Activated CD4-positive, alpha-beta T cell treated with anti-CD3 and anti-CD28 coated beads for 36 hours (primary cell): ENCODE measurements around the gene PRR5L. TPM values are rescaled to one million over a fixed set of nuclear protein-coding genes. Genes with fewer than 3 reads are reported as not detected.

ENCODE experiments used
- ATAC-seq: fragments of 200-7000 bp; cut with Tn5 transposase; one replicate; pipeline ENCODE4 v1.10.0; 2021; ENCODE audit warnings: mild to moderate bottlenecking, moderate library complexity
- CTCF ChIA-PET: fragments of 350-600 bp; sonication (Branson Sonifier 250); formaldehyde crosslinking; loops from one replicate; lab custom pipeline; 2021; ENCODE audit warnings: antibody characterized with exemption; lab: Charles Lee
- POLR2A ChIA-PET: fragments of 350-600 bp; sonication (Branson Sonifier 250); formaldehyde crosslinking; loops from one replicate; lab custom pipeline; 2021; ENCODE audit warnings: antibody characterized with exemption, inconsistent platforms; lab: Charles Lee
- DNase-seq: peaks from one replicate; pipeline ENCODE4 v3.0.0-alpha.2; 2020
- H3K27ac Mint-ChIP-seq: one replicate; pipeline ENCODE4 v1.8.0; 2021; ENCODE audit warnings: mixed read lengths
- H3K27me3 Mint-ChIP-seq: one replicate; pipeline ENCODE4 v1.8.0; 2021; ENCODE audit warnings: mixed read lengths
- H3K36me3 Mint-ChIP-seq: one replicate; pipeline ENCODE4 v1.8.0; 2021; ENCODE audit warnings: low read depth, mixed read lengths
- H3K4me1 Mint-ChIP-seq: one replicate; pipeline ENCODE4 v1.8.0; 2021; ENCODE audit warnings: mixed read lengths
- H3K4me3 Mint-ChIP-seq: one replicate; pipeline ENCODE4 v1.8.0; 2021; ENCODE audit warnings: mild to moderate bottlenecking, moderate library complexity, mixed read lengths
- H3K9me3 Mint-ChIP-seq: one replicate; pipeline ENCODE4 v1.8.0; 2021; ENCODE audit warnings: low read depth, mixed read lengths
- intact Hi-C, 2 experiments: fragments of 100-400 bp; cut with DNase I in 1 of 2; cut with micrococcal nuclease in 1 of 2; formaldehyde crosslinking; loops; one replicate each; pipeline versions ENCODE4 v1.14.2 to v1.15.1; 2022 to 2024; cut with DNase I, micrococcal nuclease
- total RNA-seq, 2 experiments: library from RNA; stranded (reverse); gene quantifications; one replicate each; pipeline ENCODE4 v1.2.3, GENCODE V29; 2021

The PRR5L gene
- total RNA-seq, 2 experiments from 2014 or later: 23.2 to 28.6 TPM

DNA sequence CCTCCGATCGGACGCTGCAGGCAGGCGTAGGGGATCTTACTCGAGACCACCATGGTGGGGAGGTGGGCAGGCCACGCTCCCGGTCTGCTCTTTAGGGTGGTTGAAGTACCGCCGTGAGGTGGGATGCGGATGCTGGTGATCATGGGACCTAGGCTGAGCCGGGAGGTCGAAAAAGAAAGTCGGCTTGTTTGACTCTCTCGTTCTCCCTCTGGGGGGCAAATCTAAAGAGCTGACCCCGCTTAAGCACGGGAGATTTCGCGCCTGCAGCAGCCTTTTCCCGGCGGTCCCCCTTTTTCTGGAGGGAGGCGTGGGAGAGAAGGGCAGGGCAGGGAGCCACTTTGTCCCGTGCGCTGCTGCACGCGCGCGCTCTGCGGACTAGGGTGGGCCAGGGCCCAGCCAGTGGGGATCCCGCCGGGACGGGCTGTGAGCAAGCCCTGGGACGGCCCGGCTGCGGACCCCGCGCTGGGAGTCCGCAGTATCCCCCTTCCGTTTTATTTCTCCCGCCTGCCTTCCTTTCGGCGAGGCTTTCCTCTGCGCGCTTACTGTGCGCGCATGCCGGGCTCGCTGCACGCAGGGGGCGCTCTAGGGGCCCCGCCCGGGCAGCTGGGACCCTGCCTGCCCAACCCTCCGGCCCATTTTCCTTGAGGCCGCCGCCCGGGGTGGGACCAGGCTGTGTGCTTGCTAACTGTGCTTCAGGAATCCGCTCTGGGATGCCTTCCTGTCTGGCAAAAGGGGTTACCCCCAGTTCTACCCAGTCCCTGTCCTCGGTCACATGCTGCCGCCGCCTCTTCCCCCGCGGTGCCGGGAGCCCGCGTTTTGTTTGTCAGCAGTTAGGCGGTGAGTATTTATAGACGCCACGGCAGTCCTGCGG, 81.0 kb downstream of the PRR5L start:
- ChIA-PET CTCF (interaction anchor here (0.6 to 2.2 kb wide), 12 partner anchors 12 to 111 kb away, joined by 3 to 10 read pairs (median 4); no protein-coding TSS in a partner anchor), POLR2A (interaction anchor here (0.9 to 1.0 kb wide), 2 partner anchors 24 to 132 kb away, joined by 4 read pairs; no protein-coding TSS in a partner anchor)
- ATAC-seq (peak; percentile 74), DNase-seq (peak; percentile 79)
- Mint-ChIP-seq H3K27ac (peak overlapping the region; percentile 84), H3K36me3 (peaks cover 33% of the 10 kb centered on the region), H3K9me3 (no peaks in the 10 kb centered on the region), H3K4me3 (peak overlapping the region; percentile 92), H3K27me3 (peaks cover 38% of the 10 kb centered on the region), H3K4me1 (peaks cover 33% of the 10 kb centered on the region)
- intact Hi-C loops: loop anchor here (1.0 to 5.0 kb wide), 9 partner anchors 14 to 115 kb away; partner anchors contain the start of gene COMMD9 (in 1 of the 2)

GRCh38 chr11:36377759-36378564, 81.9 kb downstream of the PRR5L start:
- peak overlapping the region; percentile 74 for H3K27ac Mint-ChIP-seq
- intact Hi-C loops: loop anchor here (1.0 to 5.0 kb wide), 9 partner anchors 13 to 114 kb away; partner anchors contain the start of gene COMMD9 (in 1 of the 2)
- H3K9me3 Mint-ChIP-seq: no peaks in the 10 kb centered on the region

DNA sequence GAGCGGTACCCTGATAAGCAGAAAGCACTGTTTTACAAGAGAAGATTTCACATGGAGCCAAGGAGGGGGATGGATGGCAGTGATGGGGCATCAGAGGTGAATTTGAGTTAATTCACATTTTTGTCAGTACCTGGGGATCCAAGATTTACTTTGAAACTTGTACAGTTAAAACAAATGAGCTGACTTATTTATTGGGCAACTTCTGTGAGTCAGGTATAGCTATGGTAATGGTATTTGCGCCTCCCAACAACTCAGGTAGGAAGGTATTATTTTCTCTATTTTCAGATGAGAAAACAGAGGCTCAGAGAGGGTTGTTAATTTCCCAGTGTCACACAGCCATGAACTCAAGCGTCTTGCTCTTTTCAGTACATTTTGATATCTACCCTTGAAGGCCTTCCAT, 83.6 kb downstream of the PRR5L start:
- peaks cover 40% of the 10 kb centered on the region for H3K36me3 Mint-ChIP-seq
- H3K4me3 Mint-ChIP-seq: peak overlapping the region; percentile 92
- peaks cover 36% of the 10 kb centered on the region for H3K4me1 Mint-ChIP-seq
- no peaks in the 10 kb centered on the region for H3K9me3 Mint-ChIP-seq
- DNase-seq: no peak
- ATAC-seq: no peak
- peak overlapping the region; percentile 80 for H3K27ac Mint-ChIP-seq
- ChIA-PET CTCF (interaction anchor here (0.6 to 2.2 kb wide), 5 partner anchors 43 to 113 kb away, joined by 3 to 9 read pairs (median 4); no protein-coding TSS in a partner anchor), POLR2A (no interaction called here)
- intact Hi-C loops: loop anchor here (5.0 kb wide), 5 partner anchors 43 to 113 kb away; no protein-coding TSS in a partner anchor
- peaks cover 33% of the 10 kb centered on the region for H3K27me3 Mint-ChIP-seq

More at GRCh38 chr11:36377759-36378564, 81.9 kb downstream of the PRR5L start:
- Mint-ChIP-seq H3K4me1 (peaks cover 33% of the 10 kb centered on the region), H3K4me3 (peak overlapping the region; percentile 92), H3K36me3 (peaks cover 36% of the 10 kb centered on the region), H3K27me3 (peaks cover 35% of the 10 kb centered on the region)
- DNase-seq (no peak), ATAC-seq (peak; percentile 14)
- ChIA-PET POLR2A (interaction anchor here (0.7 to 1.0 kb wide), 2 partner anchors 25 to 108 kb away, joined by 3 to 4 read pairs; no protein-coding TSS in a partner anchor), CTCF (interaction anchor here (0.6 to 2.2 kb wide), 13 partner anchors 11 to 115 kb away, joined by 3 to 9 read pairs (median 3); no protein-coding TSS in a partner anchor)

- Mint-ChIP-seq H3K4me3 (peak overlapping the region; percentile 92), H3K36me3 (peaks cover 43% of the 10 kb centered on the region), H3K27me3 (peaks cover 30% of the 10 kb centered on the region), H3K4me1 (peaks cover 39% of the 10 kb centered on the region), H3K9me3 (no peaks in the 10 kb centered on the region), H3K27ac (no peak overlapping the region)
- ChIA-PET POLR2A (no interaction called here), CTCF (interaction anchor here (0.6 to 2.0 kb wide), 10 partner anchors 14 to 133 kb away, joined by 3 to 8 read pairs (median 4); no protein-coding TSS in a partner anchor)
- DNase-seq (no peak), ATAC-seq (no peak)
- intact Hi-C loops: no loop called here
Observed at GRCh38 chr11:36380296-36381014, 84.4 kb downstream of the PRR5L start.

DNA sequence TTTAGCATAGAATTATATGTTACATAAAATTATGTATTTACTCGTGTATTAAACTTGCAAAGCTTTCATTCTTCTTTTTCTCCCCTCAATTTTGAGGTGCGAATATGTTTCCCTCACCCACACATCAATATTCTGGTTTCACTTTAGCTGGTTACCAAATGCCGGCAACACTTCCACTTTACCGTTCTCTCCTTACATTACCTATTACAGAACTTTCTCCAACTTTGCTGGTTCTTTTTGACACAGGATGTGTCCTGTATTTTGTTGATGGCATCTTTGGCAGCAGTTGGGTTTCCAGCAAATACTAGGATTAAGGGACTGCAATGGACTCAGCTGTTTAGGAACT, 84.9 kb downstream of the PRR5L start:
- Mint-ChIP-seq H3K27ac (peak overlapping the region; percentile 43), H3K27me3 (peaks cover 29% of the 10 kb centered on the region), H3K36me3 (peaks cover 43% of the 10 kb centered on the region), H3K4me3 (peak overlapping the region; percentile 92), H3K4me1 (peaks cover 34% of the 10 kb centered on the region), H3K9me3 (no peaks in the 10 kb centered on the region)
- POLR2A ChIA-PET: no interaction called here
- CTCF ChIA-PET: interaction anchor here (0.6 to 2.0 kb wide), 9 partner anchors 14 to 558 kb away, joined by 3 to 8 read pairs (median 4); no protein-coding TSS in a partner anchor
- DNase-seq (no peak), ATAC-seq (no peak)
- intact Hi-C loops: no loop called here

DNA sequence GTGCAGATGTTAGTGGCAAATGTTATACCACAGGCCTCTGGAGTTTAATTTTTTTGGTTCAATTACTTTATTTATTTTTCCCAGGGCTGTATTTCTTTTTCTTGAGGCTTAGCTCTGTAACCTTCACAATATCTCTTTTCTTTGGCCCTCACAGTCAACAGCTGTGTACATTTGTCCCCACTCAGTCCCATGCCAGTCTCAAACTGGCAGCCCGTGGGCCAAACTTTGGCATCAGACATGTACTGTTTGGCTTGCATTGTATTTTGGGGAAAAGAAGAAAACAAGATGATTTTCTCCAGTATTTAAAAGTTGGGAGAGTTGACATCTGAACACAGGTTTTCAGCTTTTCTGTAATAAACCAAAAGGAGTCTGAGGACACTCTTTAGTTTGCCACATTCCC, 87.1 kb downstream of the PRR5L start:
- POLR2A ChIA-PET: no interaction called here
- intact Hi-C loops: no loop called here
- Mint-ChIP-seq H3K27me3 (peaks cover 19% of the 10 kb centered on the region), H3K27ac (no peak overlapping the region), H3K4me1 (peaks cover 25% of the 10 kb centered on the region), H3K4me3 (no peak overlapping the region), H3K36me3 (peaks cover 38% of the 10 kb centered on the region), H3K9me3 (no peaks in the 10 kb centered on the region)
- DNase-seq (no peak), ATAC-seq (no peak)
- CTCF ChIA-PET: no interaction called here

DNA sequence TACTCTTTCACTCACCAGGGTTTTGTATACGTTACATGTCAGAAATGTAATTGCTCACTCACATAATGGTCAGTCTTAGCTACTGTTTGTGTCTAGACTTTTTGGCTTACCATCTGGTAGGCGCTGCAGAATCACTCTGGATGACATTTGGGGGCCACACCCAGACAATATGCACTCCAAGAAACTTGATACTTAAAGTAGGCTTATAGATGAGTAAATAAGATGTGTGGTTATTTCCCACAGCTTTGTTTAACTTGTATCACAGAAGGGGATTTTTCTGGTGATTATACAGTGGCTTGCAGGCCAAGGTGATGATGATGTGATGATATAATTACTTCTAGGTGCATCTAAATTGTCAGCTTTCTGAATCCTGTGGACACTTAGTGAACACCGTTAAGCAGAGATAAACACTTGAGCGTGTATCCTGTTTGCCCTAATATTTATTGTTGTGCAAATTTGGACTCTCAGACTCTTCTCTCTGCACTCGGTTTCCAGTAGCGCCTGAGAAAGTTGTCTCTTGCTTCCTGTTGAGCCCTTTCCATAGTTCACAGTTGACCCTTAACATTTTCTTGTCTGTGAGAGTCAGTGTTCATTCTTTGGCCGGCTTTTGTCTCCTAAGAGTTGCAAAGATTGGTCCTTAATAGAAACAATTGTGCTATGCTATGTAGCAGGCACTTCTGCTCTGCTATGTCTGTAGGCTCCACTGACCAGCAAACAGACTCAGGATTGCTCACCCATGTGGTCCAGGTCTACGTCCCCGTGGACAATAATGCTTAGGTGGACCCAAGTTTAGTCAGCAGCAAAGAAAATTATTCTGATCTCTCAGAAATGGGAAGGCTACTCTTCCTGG, 89.3 kb downstream of the PRR5L start:
- Mint-ChIP-seq H3K4me3 (no peak overlapping the region), H3K9me3 (no peaks in the 10 kb centered on the region), H3K4me1 (peaks cover 24% of the 10 kb centered on the region), H3K27me3 (peaks cover 3% of the 10 kb centered on the region), H3K36me3 (peaks cover 22% of the 10 kb centered on the region), H3K27ac (peak overlapping the region; percentile 67)
- DNase-seq: peak; percentile 32
- POLR2A ChIA-PET: interaction anchor here (0.6 kb wide), 1 partner anchor 45 kb away, joined by 3 read pairs; no protein-coding TSS in a partner anchor
- ATAC-seq: peak; percentile 66
- intact Hi-C loops: loop anchor here in 1 of 2 experiments (2.0 kb wide), 1 partner anchor 57 kb away; no protein-coding TSS in a partner anchor
- CTCF ChIA-PET: interaction anchor here (0.8 to 2.6 kb wide), 4 partner anchors 10 to 107 kb away, joined by 3 to 8 read pairs (median 5); no protein-coding TSS in a partner anchor

- ChIA-PET CTCF (interaction anchor here (2.6 kb wide), 1 partner anchor 11 kb away, joined by 8 read pairs; no protein-coding TSS in a partner anchor), POLR2A (no interaction called here)
- Mint-ChIP-seq H3K4me3 (no peak overlapping the region), H3K36me3 (peaks cover 16% of the 10 kb centered on the region), H3K4me1 (peaks cover 31% of the 10 kb centered on the region), H3K27ac (no peak overlapping the region), H3K27me3 (no peaks in the 10 kb centered on the region), H3K9me3 (no peaks in the 10 kb centered on the region)
- intact Hi-C loops: no loop called here
- ATAC-seq (no peak), DNase-seq (no peak)
Observed at GRCh38 chr11:36386411-36386810, 90.3 kb downstream of the PRR5L start.

- ATAC-seq (no peak), DNase-seq (no peak)
- ChIA-PET POLR2A (no interaction called here), CTCF (interaction anchor here (0.6 to 1.0 kb wide), 3 partner anchors 10 to 111 kb away, joined by 3 read pairs; no protein-coding TSS in a partner anchor)
- Mint-ChIP-seq H3K9me3 (no peaks in the 10 kb centered on the region), H3K4me3 (no peak overlapping the region), H3K4me1 (peaks cover 46% of the 10 kb centered on the region), H3K27me3 (no peaks in the 10 kb centered on the region), H3K27ac (peak overlapping the region; percentile 7), H3K36me3 (peaks cover 11% of the 10 kb centered on the region)
- intact Hi-C loops: no loop called here
Observed at GRCh38 chr11:36388071-36388470, 92.0 kb downstream of the PRR5L start.
